Body of pancreas (tissue), 4 donors: ENCODE results near the gene DCLK2.

ENCODE experiments used
- CTCF ChIP-seq, 7 experiments: fragments of 450-650 bp in 4 of 7; fragments of 200-600 bp in 3 of 7; sonication (generic) in 3 of 7; IDR thresholded peaks; one replicate each; pipeline ENCODE4 v1.5.1; 2016 to 2019; ENCODE audit warnings: antibody characterized with exemption in 7 of 7
- POLR2A ChIP-seq, 3 donors: fragments of 450-650 bp; IDR thresholded peaks; one replicate each; pipeline ENCODE4 v1.6.1; 2016; ENCODE audit warnings: antibody characterized with exemption in 3 of 3, mild to moderate bottlenecking in 2 of 3

- TF ChIP-seq CTCF (IDR thresholded peaks at IDR 0.05) (no peak), POLR2A (IDR thresholded peaks at IDR 0.05) (no peak)
These were observed 88.8 kb downstream of the DCLK2 start for GRCh38 chr4:150167054-150167453.
